Vagina (tissue), 2 donors: Measurements from ENCODE around the gene ZIC5.

ENCODE experiments used
- CTCF ChIP-seq, 3 experiments: fragments of 450-650 bp in 2 of 3; fragments of 200-600 bp in 1 of 3; sonication (generic) in 1 of 3; IDR thresholded peaks; one replicate each; pipeline ENCODE4 v1.5.1; 2017 to 2019; ENCODE audit warnings: antibody characterized with exemption in 3 of 3, mild to moderate bottlenecking in 2 of 3, moderate library complexity in 2 of 3
- POLR2A ChIP-seq, 2 donors: fragments of 450-650 bp; IDR thresholded peaks; one replicate each; pipeline ENCODE4 v1.6.1; 2017; ENCODE audit warnings: antibody characterized with exemption in 2 of 2, mild to moderate bottlenecking in 2 of 2, moderate library complexity in 2 of 2
- POLR2AphosphoS5 ChIP-seq, 2 donors: sonication (generic); formaldehyde crosslinking; IDR thresholded peaks; one replicate each; pipeline ENCODE4 v1.9.0; 2017; ENCODE audit warnings: antibody characterized with exemption in 2 of 2, mild to moderate bottlenecking in 2 of 2, low read depth in 1 of 2; ENCODE audit not compliant: insufficient read depth in 1 of 2

DNA sequence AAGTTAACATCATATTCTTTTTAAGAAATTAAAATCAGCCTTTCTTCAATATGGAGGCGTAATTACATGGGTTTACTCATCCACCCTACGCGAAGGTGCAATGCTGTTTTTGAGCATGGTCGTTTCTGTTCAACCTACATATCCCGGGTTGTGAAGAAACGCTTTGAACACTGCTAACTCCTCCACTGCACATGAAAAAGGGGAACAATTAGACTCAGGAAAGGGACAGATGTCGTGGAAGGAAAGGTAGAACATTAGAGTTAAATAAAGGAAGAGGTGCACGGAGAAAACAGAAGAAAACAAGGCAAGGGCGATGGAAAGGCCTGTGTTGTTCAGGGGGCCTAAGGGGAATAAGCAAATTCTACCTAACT is 4.1 kb downstream of the ZIC5 start:
- TF ChIP-seq CTCF (IDR thresholded peaks at IDR 0.05) (no peak), POLR2A (IDR thresholded peaks at IDR 0.05) (no peak), POLR2AphosphoS5 (IDR thresholded peaks at IDR 0.05; ENCODE audit: insufficient read depth in 1 of 2, low read depth in 1 of 2) (no peak)
